ENCODE data around the gene RNF141. TPM values are rescaled to one million over a fixed set of nuclear protein-coding genes. Genes with fewer than 3 reads are reported as not detected.

Gene RNF141
- polyA plus RNA-seq, 3 donors: 6.9 to 19.7 (median 13.9) TPM

- 54 to 67% (median 56%) methylated on average over 1 of the region's 1 CpG for WGBS, 3 donors
- no peak overlapping the region for H3K27ac ChIP-seq (ENCODE audit: low read depth, low read length)
Observed at GRCh38 chr11:10564696-10565318, 23.8 kb upstream of the RNF141 start.

- 80 to 91% (median 90%) methylated on average over 3 of the region's 3 CpGs for WGBS, 3 donors
- no peak overlapping the region for H3K27ac ChIP-seq (ENCODE audit: low read depth, low read length)
Observed at GRCh38 chr11:10564030-10564429, 23.0 kb upstream of the RNF141 start.

- WGBS, 3 donors: 81 to 95% (median 89%) methylated on average over 1 of the region's 1 CpG
- H3K27ac ChIP-seq (ENCODE audit: low read depth, low read length): no peak overlapping the region
Observed at GRCh38 chr11:10561947-10562346, 21.0 kb upstream of the RNF141 start.

GRCh38 chr11:10561043-10561818, 20.2 kb upstream of the RNF141 start:
- H3K27ac ChIP-seq (ENCODE audit: low read depth, low read length): no peak overlapping the region
- WGBS, 3 donors: 66 to 80% (median 69%) methylated on average over 3 of the region's 3 CpGs

- no peak overlapping the region for H3K27ac ChIP-seq (ENCODE audit: low read depth, low read length)
- 67 to 89% (median 88%) methylated on average over 3 of the region's 3 CpGs for WGBS, 3 donors
Observed at GRCh38 chr11:10558288-10558687, 17.3 kb upstream of the RNF141 start.

GRCh38 chr11:10556590-10556989, 15.6 kb upstream of the RNF141 start:
- 33 to 61% (median 38%) methylated on average over 1 of the region's 1 CpG for WGBS, 3 donors
- no peak overlapping the region for H3K27ac ChIP-seq (ENCODE audit: low read depth, low read length)

- H3K27ac ChIP-seq (ENCODE audit: low read depth, low read length): no peak overlapping the region
- WGBS, 3 donors: 79 to 83% (median 83%) methylated on average over 3 of the region's 3 CpGs
Observed at GRCh38 chr11:10551845-10552352, 10.9 kb upstream of the RNF141 start.

GRCh38 chr11:10551290-10551592, 10.3 kb upstream of the RNF141 start:
- H3K27ac ChIP-seq (ENCODE audit: low read depth, low read length): no peak overlapping the region
- 70 to 88% (median 81%) methylated on average over 4 of the region's 4 CpGs for WGBS, 3 donors

GRCh38 chr11:10550503-10551289, 9.7 kb upstream of the RNF141 start:
- H3K27ac ChIP-seq (ENCODE audit: low read depth, low read length): no peak overlapping the region
- WGBS, 3 donors: 87 to 91% (median 87%) methylated on average over 3 of the region's 3 CpGs

- 76 to 86% (median 78%) methylated on average over 7 of the region's 7 CpGs for WGBS, 3 donors
- H3K27ac ChIP-seq (ENCODE audit: low read depth, low read length): no peak overlapping the region
Observed at GRCh38 chr11:10544491-10545465, 3.8 kb upstream of the RNF141 start.

GRCh38 chr11:10543782-10544181, 2.8 kb upstream of the RNF141 start:
- 97 to 99% (median 97%) methylated on average over 12 to 14 of the region's 14 CpGs for WGBS, 3 donors
- no peak overlapping the region for H3K27ac ChIP-seq (ENCODE audit: low read depth, low read length)

- WGBS, 3 donors: 88 to 94% (median 91%) methylated on average over 3 of the region's 3 CpGs
- no peak overlapping the region for H3K27ac ChIP-seq (ENCODE audit: low read depth, low read length)
Observed at GRCh38 chr11:10542776-10543175, 1.8 kb upstream of the RNF141 start.

- 47 to 71% (median 63%) methylated on average over 5 of the region's 5 CpGs for WGBS, 3 donors
- no peak overlapping the region for H3K27ac ChIP-seq (ENCODE audit: low read depth, low read length)
Observed at GRCh38 chr11:10541561-10541930, 559 bp upstream of the RNF141 start.

- H3K27ac ChIP-seq (ENCODE audit: low read depth, low read length): no peak overlapping the region
- 0 to 1% (median 1%) methylated on average over 25 of the region's 25 CpGs for WGBS, 3 donors
Observed at GRCh38 chr11:10540546-10540914, 457 bp downstream of the RNF141 start.

GRCh38 chr11:10539339-10539738, 1.6 kb downstream of the RNF141 start:
- no peak overlapping the region for H3K27ac ChIP-seq (ENCODE audit: low read depth, low read length)

- 72 to 79% (median 74%) methylated on average over 1 of the region's 1 CpG for WGBS, 3 donors
- no peak overlapping the region for H3K27ac ChIP-seq (ENCODE audit: low read depth, low read length)
Observed at GRCh38 chr11:10538924-10539323, 2.1 kb downstream of the RNF141 start.

- no peak overlapping the region for H3K27ac ChIP-seq (ENCODE audit: low read depth, low read length)
Observed at GRCh38 chr11:10537600-10537999, 3.4 kb downstream of the RNF141 start.

- no peak overlapping the region for H3K27ac ChIP-seq (ENCODE audit: low read depth, low read length)
- 46 to 78% (median 51%) methylated on average over 2 of the region's 2 CpGs for WGBS, 3 donors
Observed at GRCh38 chr11:10534316-10534715, 6.7 kb downstream of the RNF141 start.
